H1 (cell line): ENCODE measurements around the gene BOLA1. TPM values are rescaled to one million over a fixed set of nuclear protein-coding genes. Genes with fewer than 3 reads are reported as not detected.

Experiments used
- BACH1 ChIP-seq: IDR thresholded peaks from 2 replicates; pipeline ENCODE4 v1.6.1; 2012; ENCODE audit warnings: low read length, improper control_type of control experiment
- CHD2 ChIP-seq: IDR thresholded peaks from 2 replicates; pipeline ENCODE4 v1.6.1; 2012; ENCODE audit warnings: low read length, improper control_type of control experiment
- CREB1 ChIP-seq: IDR thresholded peaks from 2 replicates; pipeline ENCODE4 v1.6.1; 2012; ENCODE audit warnings: inconsistent platforms
- EGR1 ChIP-seq: IDR thresholded peaks from 2 replicates; pipeline ENCODE4 v1.6.1; 2011; ENCODE audit warnings: low read depth, low read length, borderline replicate concordance
- EP300 ChIP-seq, 2 experiments: IDR thresholded peaks; 1 replicate in 1 of 2; 2 replicates in 1 of 2; pipeline ENCODE4 v1.6.1; 2011 to 2012; ENCODE audit warnings: low read depth in 2 of 2, low read length in 2 of 2, mild to moderate bottlenecking in 2 of 2, borderline replicate concordance in 1 of 2, inconsistent platforms in 1 of 2, moderate library complexity in 1 of 2
- GABPA ChIP-seq: IDR thresholded peaks from 2 replicates; pipeline ENCODE4 v1.6.1; 2011; ENCODE audit warnings: mild to moderate bottlenecking, low read length, moderate library complexity, borderline replicate concordance; ENCODE audit not compliant: insufficient read depth
- KDM5A ChIP-seq: fragments of 200-600 bp; IDR thresholded peaks from 2 replicates; pipeline ENCODE4 v1.7.1; 2012; ENCODE audit warnings: mild to moderate bottlenecking, low read length, inconsistent platforms, mixed read lengths
- MAFK ChIP-seq: IDR thresholded peaks from 2 replicates; pipeline ENCODE4 v1.6.1; 2012; ENCODE audit warnings: low read depth, mild to moderate bottlenecking, improper control_type of control experiment, low read length
- POLR2A ChIP-seq, 2 experiments: IDR thresholded peaks; 1 replicate in 1 of 2; 2 replicates in 1 of 2; pipeline ENCODE4 v1.6.1; 2011; ENCODE audit warnings: low read depth in 2 of 2, low read length in 2 of 2, mild to moderate bottlenecking in 2 of 2; ENCODE audit errors: control extremely low read depth in 1 of 2
- POLR2AphosphoS5 ChIP-seq: IDR thresholded peaks from 2 replicates; pipeline ENCODE4 v1.6.1; 2011; ENCODE audit warnings: low read depth, low read length
- POU5F1 ChIP-seq: IDR thresholded peaks from 2 replicates; pipeline ENCODE4 v1.6.1; 2011; ENCODE audit warnings: low read depth, mild to moderate bottlenecking, low read length, moderate library complexity
- RAD21 ChIP-seq, 2 experiments: IDR thresholded peaks in 1 of 2; conservative IDR thresholded peaks in 1 of 2; 2 replicates each; pipeline ENCODE4 v1.6.1; 2011; ENCODE audit warnings: low read depth in 2 of 2, low read length in 2 of 2, improper control_type of control experiment in 1 of 2, inconsistent platforms in 1 of 2, mild to moderate bottlenecking in 1 of 2, moderate library complexity in 1 of 2
- RNF2 ChIP-seq: fragments of 200-900, 300-1000 bp; sonication (generic); IDR thresholded peaks from 2 replicates; pipeline ENCODE4 v1.7.1; 2016; ENCODE audit warnings: borderline replicate concordance, low read depth, mild to moderate bottlenecking, antibody characterized with exemption, low read length; ENCODE audit not compliant: poor library complexity, severe bottlenecking; ENCODE audit errors: missing control alignments
- SAP30 ChIP-seq: fragments of 300-600 bp; sonication (generic); IDR thresholded peaks from 2 replicates; pipeline ENCODE4 v1.7.1; 2012; ENCODE audit warnings: low read length, moderate library complexity, mild to moderate bottlenecking, inconsistent platforms; ENCODE audit not compliant: insufficient read depth, insufficient replicate concordance
- SIX5 ChIP-seq: IDR thresholded peaks from 2 replicates; pipeline ENCODE4 v1.6.1; 2011; ENCODE audit warnings: mild to moderate bottlenecking, low read depth, low read length
- SP1 ChIP-seq: IDR thresholded peaks from 2 replicates; pipeline ENCODE4 v1.6.1; 2011; ENCODE audit warnings: low read depth, low read length
- SUZ12 ChIP-seq: fragments of 200-600 bp; sonication (generic); IDR thresholded peaks from 2 replicates; pipeline ENCODE4 v1.6.1; 2012; ENCODE audit warnings: mild to moderate bottlenecking, inconsistent platforms, low read length, moderate library complexity, mixed read lengths
- TAF1 ChIP-seq: IDR thresholded peaks from 2 replicates; pipeline ENCODE4 v1.6.1; 2011; ENCODE audit warnings: mild to moderate bottlenecking, low read depth, low read length
- TAF7 ChIP-seq: optimal IDR thresholded peaks from 2 replicates; pipeline ENCODE3; 2011; ENCODE audit warnings: low read depth, mild to moderate bottlenecking, inconsistent platforms, low read length, moderate library complexity, borderline replicate concordance
- polyA plus RNA-seq, 7 experiments: library from polyadenylated mRNA; depleted of rRNA in 3 of 7; stranded (reverse) in 5 of 7; unstranded in 2 of 7; fragments of >200 nt in 5 of 7; fragments of 200-250 nt in 2 of 7; gene quantifications; 1 replicate in 5 of 7; 2 replicates in 1 of 7; 4 replicates in 1 of 7; pipeline versions ENCODE4 v1.2.1 to v1.2.3, GENCODE V29; 2011 to 2013; ENCODE audit warnings: missing spikeins in 2 of 7, mixed read lengths in 2 of 7
- total RNA-seq: library from RNA; stranded (reverse); fragmentation: NEBNext Ultra II Directional; extraction: Animal tissue kit (Norgen Biotek cat#: 25700); gene quantifications from 2 replicates; pipeline ENCODE4 v1.2.1, GENCODE V29; 2021
- TF ChIP-seq, protein P1 (sequence below): IDR thresholded peaks from 2 replicates; pipeline ENCODE4 v1.6.1; 2011; ENCODE audit warnings: low read length, improper control_type of control experiment

The BOLA1 gene
- total and polyA plus RNA-seq, 2 of the 8 experiments (the other 6 are each of a cell fraction or from before 2014, with no cell fraction given) = 8.1 to 15.4 TPM

- no peak for TF ChIP-seq MAFK
- peak; percentile 90 for TF ChIP-seq GABPA
- TF ChIP-seq, protein P1, sequence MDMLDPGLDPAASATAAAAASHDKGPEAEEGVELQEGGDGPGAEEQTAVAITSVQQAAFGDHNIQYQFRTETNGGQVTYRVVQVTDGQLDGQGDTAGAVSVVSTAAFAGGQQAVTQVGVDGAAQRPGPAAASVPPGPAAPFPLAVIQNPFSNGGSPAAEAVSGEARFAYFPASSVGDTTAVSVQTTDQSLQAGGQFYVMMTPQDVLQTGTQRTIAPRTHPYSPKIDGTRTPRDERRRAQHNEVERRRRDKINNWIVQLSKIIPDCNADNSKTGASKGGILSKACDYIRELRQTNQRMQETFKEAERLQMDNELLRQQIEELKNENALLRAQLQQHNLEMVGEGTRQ = no peak
- TF ChIP-seq SP1 = peak; percentile 48; the same call in 1 of the 2 replicates
- peak; percentile 79 for TF ChIP-seq CREB1
- TF ChIP-seq CHD2 = peak; percentile 72
- no peak for TF ChIP-seq BACH1
- TF ChIP-seq POLR2AphosphoS5 = peak; percentile 85
- peak; percentile 88 for TF ChIP-seq TAF1
- TF ChIP-seq RAD21 (IDR thresholded peaks at IDR 0.05 in 1 of 2, conservative IDR thresholded peaks at IDR 0.05 in 1 of 2; ENCODE audit: low read depth in 2 of 2, low read length in 2 of 2) = 0 out of 4 replicates have a peak, but pooled peaks of 1 of the 2 experiments have one; percentile 5
- TF ChIP-seq SAP30 = no peak
- peak; percentile 92 to 93 for TF ChIP-seq POLR2A (IDR thresholded peaks at IDR 0.05; ENCODE audit: control extremely low read depth in 1 of 2, low read depth in 2 of 2, low read length in 2 of 2)
- TF ChIP-seq SUZ12 = no peak
- peak; percentile 70 for TF ChIP-seq KDM5A
- TF ChIP-seq EP300 (IDR thresholded peaks at IDR 0.05; ENCODE audit: borderline replicate concordance in 1 of 2, low read depth in 2 of 2, low read length in 2 of 2) = no peak
- TF ChIP-seq TAF7 = peak; percentile 81
- TF ChIP-seq EGR1 = no peak
- no peak for TF ChIP-seq POU5F1
- TF ChIP-seq RNF2 = no peak
- no peak for TF ChIP-seq SIX5
These were observed 28.4 kb downstream of the BOLA1 start, which contains the start of gene SF3B4 (continued) for GRCh38 chr1:149927563-149928400.
